AG09319 (cell line): ENCODE data around the gene UBP1.
A peak's percentile ranks its signal among the peaks of the same experiment; 100 is the strongest.

Source experiments
- DNase-seq: peaks from one replicate; pipeline ENCODE4 v3.0.0-alpha.2; 2010; ENCODE audit warnings: low read depth; ENCODE audit errors: extremely low read depth
- CTCF ChIP-seq: IDR thresholded peaks from 2 replicates; pipeline ENCODE4 v1.5.1; 2011; ENCODE audit warnings: low read depth, mild to moderate bottlenecking, inconsistent platforms, low read length, moderate library complexity

UBP1 gene

GRCh38 chr3:33440328-33441224, at the start of gene UBP1:
Gene UBP1 (minus strand): TSS chr3:33440405. CDS start chr3:33439848, 557 bp downstream.
- no peak for TF ChIP-seq CTCF

GRCh38 chr3:33488683-33489082, 48.5 kb upstream of the UBP1 start:
- no peak for TF ChIP-seq CTCF
- DNase-seq, result no peak

More at GRCh38 chr3:33440328-33441224, at the start of gene UBP1:
- peak; percentile 100 for DNase-seq

- no peak for TF ChIP-seq CTCF
- no peak for DNase-seq
Measured at GRCh38 chr3:33488246-33488645, 48.0 kb upstream of the UBP1 start.

DNA sequence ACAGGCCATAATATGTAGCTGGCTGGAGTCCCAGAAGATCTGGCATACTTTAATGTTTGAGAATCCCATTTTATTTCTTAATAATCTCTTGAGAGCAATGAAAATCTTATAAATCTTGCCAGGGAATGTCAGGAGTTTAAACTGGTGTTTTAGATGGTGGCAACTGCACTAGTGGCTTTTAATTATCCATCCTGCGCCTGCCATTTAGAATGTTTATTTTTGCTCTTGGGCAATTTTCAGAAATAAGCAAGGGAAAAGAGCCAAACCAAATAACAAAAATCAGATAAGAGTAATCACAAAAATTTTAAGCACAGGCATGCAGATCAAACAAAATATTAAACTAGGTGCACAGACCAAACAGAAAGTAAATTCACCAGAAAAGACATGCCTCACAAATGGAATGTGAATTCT, 41.9 kb upstream of the UBP1 start:
- TF ChIP-seq CTCF, result no peak
- peak; percentile 4 for DNase-seq

GRCh38 chr3:33474896-33475295, 34.7 kb upstream of the UBP1 start:
- no peak for DNase-seq
- TF ChIP-seq CTCF, result no peak

DNA sequence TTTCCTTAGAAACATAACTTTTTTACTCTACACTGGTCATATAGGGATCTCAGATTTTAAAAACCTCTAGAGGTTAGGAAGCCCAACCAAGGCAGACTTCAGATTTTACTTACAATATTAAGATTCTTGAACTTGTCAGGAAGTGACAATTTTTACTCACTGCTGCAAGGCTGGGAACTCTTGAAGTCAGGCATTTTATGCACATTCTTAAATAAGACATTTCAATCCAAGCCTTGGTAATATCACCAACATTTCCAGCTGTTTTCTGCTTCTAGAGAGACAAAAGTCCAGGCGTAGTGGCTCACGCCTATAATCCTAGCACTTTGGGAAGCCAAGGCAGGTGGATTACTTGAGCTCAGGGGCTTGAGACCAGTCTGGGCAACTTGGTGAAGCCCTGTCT, 33.6 kb upstream of the UBP1 start:
- no peak for DNase-seq
- TF ChIP-seq CTCF, result no peak

GRCh38 chr3:33467786-33468185, 27.6 kb upstream of the UBP1 start:
- TF ChIP-seq CTCF, result no peak
- DNase-seq, result no peak
